Measurements from ENCODE around the gene CIAO2B.
A peak's percentile ranks its signal among the peaks of the same experiment; 100 is the strongest.
"Not testable (repeated sequence)": the region's sequence is repeated elsewhere in the genome, so short reads cannot be mapped to it uniquely, and the experiment has no call there.

CIAO2B gene

DNA sequence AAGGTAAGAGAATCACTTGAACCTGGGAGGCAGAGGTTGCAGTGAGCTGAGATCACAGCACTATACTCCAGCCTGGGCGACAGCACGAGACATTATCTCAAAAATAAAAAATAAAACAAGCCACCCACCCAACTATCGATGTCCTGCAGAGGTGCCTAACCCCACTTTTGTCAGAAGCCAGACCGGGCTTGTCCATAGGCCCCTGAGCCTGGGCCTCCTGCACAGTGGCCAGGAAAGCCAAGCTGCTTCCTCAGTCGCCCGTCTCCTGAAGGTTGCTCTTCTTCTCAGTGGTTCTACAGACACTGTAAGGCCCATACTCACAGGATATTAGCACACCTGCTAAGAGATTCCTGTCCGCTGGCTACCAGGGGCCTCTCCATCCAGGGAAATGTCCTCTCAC is 12.3 kb upstream of the CIAO2B start:
- H3K27ac ChIP-seq (ENCODE audit: low read depth, low read length), result no peak overlapping the region
- no peak overlapping the region for H3K9ac ChIP-seq (ENCODE audit: low read length)
- H3K4me1 ChIP-seq (ENCODE audit: insufficient read depth, low read length), result peaks cover 4% of the 10 kb centered on the region
- H3K27me3 ChIP-seq (ENCODE audit: control insufficient read depth in 1 of 2, insufficient read depth in 2 of 2, low read length in 2 of 2), result peaks cover 6 to 9% of the 10 kb centered on the region in 2 donors
- peaks cover 3% of the 10 kb centered on the region for H3K9me3 ChIP-seq (ENCODE audit: low read length)
- peaks cover 14% of the 10 kb centered on the region for H3K36me3 ChIP-seq (ENCODE audit: insufficient read depth, low read length)
- no peak overlapping the region for H3K4me3 ChIP-seq (ENCODE audit: low read depth in 1 of 2, low read length in 2 of 2)

DNA sequence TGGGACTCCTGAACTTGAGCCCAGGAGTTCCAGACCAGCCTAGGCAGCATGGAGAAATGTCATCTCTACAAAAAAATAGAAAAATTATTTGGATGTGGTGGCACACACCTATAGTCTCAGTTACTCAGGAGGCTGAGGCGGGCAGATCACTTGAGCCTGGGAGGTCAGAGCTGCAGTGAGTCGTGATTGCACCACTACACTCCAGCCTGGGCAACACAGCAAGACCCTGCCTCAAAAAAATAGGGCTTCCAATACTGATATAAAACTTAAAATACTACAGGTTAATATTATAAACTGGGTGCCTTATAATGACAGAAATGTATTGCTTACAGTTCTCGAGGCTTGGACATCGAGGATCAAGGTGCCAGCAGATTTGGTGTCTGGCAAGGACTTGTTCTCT is 11.7 kb upstream of the CIAO2B start:
- Histone ChIP-seq H3K4me3 (ENCODE audit: low read depth in 1 of 2, low read length in 2 of 2) (no peak overlapping the region), H3K9ac (ENCODE audit: low read length) (no peak overlapping the region), H3K4me1 (ENCODE audit: insufficient read depth, low read length) (peaks cover 4% of the 10 kb centered on the region), H3K27me3 (ENCODE audit: control insufficient read depth in 1 of 2, insufficient read depth in 2 of 2, low read length in 2 of 2) (peaks cover under 1 to 9% of the 10 kb centered on the region in 2 donors), H3K9me3 (ENCODE audit: low read length) (no peaks in the 10 kb centered on the region), H3K27ac (ENCODE audit: low read depth, low read length) (no peak overlapping the region), H3K36me3 (ENCODE audit: insufficient read depth, low read length) (peaks cover 20% of the 10 kb centered on the region)

DNA sequence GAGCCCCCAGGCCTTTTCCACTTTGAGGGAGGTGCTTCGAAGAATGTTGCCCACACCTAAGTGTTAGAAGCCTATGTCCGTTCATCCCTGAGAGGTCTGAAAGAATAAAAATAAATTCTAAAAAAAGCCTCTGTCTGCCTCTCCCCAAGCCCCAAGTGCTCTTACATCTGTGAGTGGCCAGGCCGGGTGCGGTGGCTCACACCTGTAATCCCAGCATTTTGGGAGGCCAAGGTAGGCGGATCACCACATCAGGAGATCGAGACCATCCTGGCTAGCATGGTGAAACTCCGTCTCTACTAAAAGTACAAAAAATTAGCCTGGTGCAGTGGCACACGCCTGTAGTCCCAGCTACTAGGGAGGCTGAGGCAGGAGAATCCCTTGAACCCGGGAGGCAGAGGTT is 10.8 kb upstream of the CIAO2B start:
- H3K27ac ChIP-seq (ENCODE audit: low read depth, low read length); H3K4me3 ChIP-seq (ENCODE audit: low read depth in 1 of 2, low read length in 2 of 2); H3K9me3 ChIP-seq (ENCODE audit: low read length); H3K27me3 ChIP-seq (ENCODE audit: control insufficient read depth in 1 of 2, insufficient read depth in 2 of 2, low read length in 2 of 2); H3K4me1 ChIP-seq (ENCODE audit: insufficient read depth, low read length); H3K9ac ChIP-seq (ENCODE audit: low read length): not testable (repeated sequence)
- H3K36me3 ChIP-seq (ENCODE audit: insufficient read depth, low read length), result peaks cover 29% of the 10 kb centered on the region

DNA sequence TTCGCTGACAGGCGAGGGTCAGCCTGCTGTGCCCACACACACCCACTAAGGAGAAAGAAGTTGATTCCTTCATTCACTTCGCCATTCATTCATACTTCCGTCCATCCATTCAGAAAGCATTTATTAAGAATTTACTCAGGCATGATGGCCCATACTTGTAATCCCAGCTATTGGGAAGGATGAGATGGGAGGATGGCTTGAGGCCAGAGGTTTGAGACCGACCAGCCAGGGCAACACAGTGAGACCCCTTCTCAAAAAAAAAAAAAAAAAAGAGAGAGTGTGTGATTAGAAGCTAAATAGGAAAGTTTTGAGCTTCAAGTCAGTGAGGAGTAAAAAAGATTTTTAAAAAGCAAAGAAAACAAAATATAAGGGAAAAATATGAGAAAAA is 9.8 kb upstream of the CIAO2B start:
- no peak overlapping the region for H3K9ac ChIP-seq (ENCODE audit: low read length)
- H3K4me3 ChIP-seq (ENCODE audit: low read depth in 1 of 2, low read length in 2 of 2), result no peak overlapping the region
- H3K36me3 ChIP-seq (ENCODE audit: insufficient read depth, low read length), result peaks cover 37% of the 10 kb centered on the region
- peaks cover 4% of the 10 kb centered on the region for H3K4me1 ChIP-seq (ENCODE audit: insufficient read depth, low read length)
- H3K27me3 ChIP-seq (ENCODE audit: control insufficient read depth in 1 of 2, insufficient read depth in 2 of 2, low read length in 2 of 2), result peaks cover 0 to 2% of the 10 kb centered on the region in 2 donors
- no peaks in the 10 kb centered on the region for H3K9me3 ChIP-seq (ENCODE audit: low read length)
- no peak overlapping the region for H3K27ac ChIP-seq (ENCODE audit: low read depth, low read length)

DNA sequence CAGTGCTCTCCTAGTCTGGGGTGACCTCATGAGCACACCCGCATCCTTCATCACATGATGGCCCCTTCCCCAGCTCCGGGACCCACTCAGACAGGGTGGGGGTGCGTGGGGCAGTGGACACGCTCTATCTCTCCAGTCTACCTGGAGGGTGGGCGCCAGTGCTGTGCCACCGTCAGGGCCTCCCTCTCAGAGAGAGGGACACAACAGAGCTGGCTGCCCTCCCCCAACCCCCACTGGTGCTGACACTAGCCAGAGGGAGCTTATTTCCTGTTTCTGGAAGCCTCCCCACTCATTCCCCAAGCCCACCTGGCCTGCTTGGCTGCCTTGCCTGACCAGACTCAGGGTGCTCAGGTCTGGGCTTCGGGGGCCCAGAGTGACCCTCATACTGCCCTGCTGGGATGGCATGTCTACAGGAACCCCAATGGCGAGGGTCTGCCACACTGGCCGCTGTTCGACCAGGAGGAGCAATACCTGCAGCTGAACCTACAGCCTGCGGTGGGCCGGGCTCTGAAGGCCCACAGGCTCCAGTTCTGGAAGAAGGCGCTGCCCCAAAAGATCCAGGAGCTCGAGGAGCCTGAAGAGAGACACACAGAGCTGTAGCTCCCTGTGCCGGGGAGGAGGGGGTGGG is 9.3 kb upstream of the CIAO2B start:
- no peak overlapping the region for H3K27ac ChIP-seq (ENCODE audit: low read depth, low read length)
- peaks cover 42% of the 10 kb centered on the region for H3K36me3 ChIP-seq (ENCODE audit: insufficient read depth, low read length)
- H3K4me3 ChIP-seq (ENCODE audit: low read depth in 1 of 2, low read length in 2 of 2), result no peak overlapping the region
- H3K9ac ChIP-seq (ENCODE audit: low read length), result no peak overlapping the region
- H3K27me3 ChIP-seq (ENCODE audit: control insufficient read depth in 1 of 2, insufficient read depth in 2 of 2, low read length in 2 of 2), result no peaks in the 10 kb centered on the region
- no peaks in the 10 kb centered on the region for H3K9me3 ChIP-seq (ENCODE audit: low read length)
- H3K4me1 ChIP-seq (ENCODE audit: insufficient read depth, low read length), result peaks cover 4% of the 10 kb centered on the region

DNA sequence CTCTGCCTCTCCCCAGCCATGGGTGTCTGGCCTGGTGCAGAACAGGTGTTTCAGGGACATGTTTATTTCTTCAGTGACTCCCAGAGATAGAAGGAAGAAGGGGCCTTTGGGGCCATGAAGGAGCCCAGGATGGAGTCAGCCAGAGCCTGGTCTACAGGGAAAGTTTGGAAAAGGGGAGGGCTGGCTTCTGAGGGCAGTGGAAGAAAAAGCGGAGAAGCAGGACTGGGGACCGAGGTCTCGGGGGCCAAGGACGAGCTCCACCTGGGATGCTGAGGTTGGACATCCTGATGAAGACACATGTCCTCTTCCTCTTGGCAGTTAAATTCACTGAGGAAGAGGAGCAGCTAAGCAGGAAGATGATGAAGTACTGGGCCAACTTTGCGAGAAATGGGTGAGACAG is 8.8 kb upstream of the CIAO2B start:
- Histone ChIP-seq H3K9ac (ENCODE audit: low read length) (no peak overlapping the region), H3K4me3 (ENCODE audit: low read depth in 1 of 2, low read length in 2 of 2) (no peak overlapping the region), H3K27me3 (ENCODE audit: control insufficient read depth in 1 of 2, insufficient read depth in 2 of 2, low read length in 2 of 2) (no peaks in the 10 kb centered on the region), H3K4me1 (ENCODE audit: insufficient read depth, low read length) (peaks cover 4% of the 10 kb centered on the region), H3K36me3 (ENCODE audit: insufficient read depth, low read length) (peaks cover 47% of the 10 kb centered on the region), H3K9me3 (ENCODE audit: low read length) (no peaks in the 10 kb centered on the region), H3K27ac (ENCODE audit: low read depth, low read length) (no peak overlapping the region)

DNA sequence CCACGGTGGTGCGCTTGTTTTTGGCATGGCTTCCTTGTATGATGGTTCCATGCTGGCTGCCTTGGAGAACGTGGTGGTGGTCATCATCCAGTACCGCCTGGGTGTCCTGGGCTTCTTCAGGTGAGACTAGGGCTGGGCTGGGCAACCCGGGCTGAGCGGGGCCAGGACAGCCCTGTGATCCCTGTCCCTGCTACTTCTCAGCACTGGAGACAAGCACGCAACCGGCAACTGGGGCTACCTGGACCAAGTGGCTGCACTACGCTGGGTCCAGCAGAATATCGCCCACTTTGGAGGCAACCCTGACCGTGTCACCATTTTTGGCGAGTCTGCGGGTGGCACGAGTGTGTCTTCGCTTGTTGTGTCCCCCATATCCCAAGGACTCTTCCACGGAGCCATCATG is 6.0 kb upstream of the CIAO2B start:
- no peak overlapping the region for H3K27ac ChIP-seq (ENCODE audit: low read depth, low read length)
- peaks cover 17% of the 10 kb centered on the region for H3K4me1 ChIP-seq (ENCODE audit: insufficient read depth, low read length)
- peaks cover 49% of the 10 kb centered on the region for H3K36me3 ChIP-seq (ENCODE audit: insufficient read depth, low read length)
- H3K27me3 ChIP-seq (ENCODE audit: control insufficient read depth in 1 of 2, insufficient read depth in 2 of 2, low read length in 2 of 2), result no peaks in the 10 kb centered on the region
- H3K4me3 ChIP-seq (ENCODE audit: low read depth in 1 of 2, low read length in 2 of 2), result no peak overlapping the region
- no peak overlapping the region for H3K9ac ChIP-seq (ENCODE audit: low read length)
- H3K9me3 ChIP-seq (ENCODE audit: low read length), result no peaks in the 10 kb centered on the region

DNA sequence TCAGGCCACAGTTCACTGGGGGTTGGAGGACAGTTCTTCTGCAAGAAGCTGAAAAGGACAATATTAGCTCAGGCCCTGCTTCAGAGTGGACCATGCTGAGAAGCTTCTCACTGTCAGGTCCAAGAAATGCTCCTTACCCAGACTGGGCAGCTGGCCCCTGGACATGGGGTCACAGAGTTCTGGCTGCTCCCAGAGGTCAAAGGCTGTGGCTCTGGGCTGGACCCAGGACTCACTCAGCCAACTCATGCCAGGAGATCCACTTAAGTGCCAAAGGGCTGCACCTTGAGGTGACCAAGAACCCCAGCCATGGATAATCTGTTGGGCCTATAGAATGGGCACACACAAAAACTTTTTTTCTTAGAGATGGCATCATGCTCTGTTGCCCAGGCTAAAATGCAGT is 5.2 kb upstream of the CIAO2B start:
- H3K4me1 ChIP-seq (ENCODE audit: insufficient read depth, low read length), result peaks cover 17% of the 10 kb centered on the region
- no peak overlapping the region for H3K9ac ChIP-seq (ENCODE audit: low read length)
- no peak overlapping the region for H3K27ac ChIP-seq (ENCODE audit: low read depth, low read length)
- H3K4me3 ChIP-seq (ENCODE audit: low read depth in 1 of 2, low read length in 2 of 2), result no peak overlapping the region
- no peaks in the 10 kb centered on the region for H3K9me3 ChIP-seq (ENCODE audit: low read length)
- H3K36me3 ChIP-seq (ENCODE audit: insufficient read depth, low read length), result peaks cover 49% of the 10 kb centered on the region
- H3K27me3 ChIP-seq (ENCODE audit: control insufficient read depth in 1 of 2, insufficient read depth in 2 of 2, low read length in 2 of 2), result no peaks in the 10 kb centered on the region

DNA sequence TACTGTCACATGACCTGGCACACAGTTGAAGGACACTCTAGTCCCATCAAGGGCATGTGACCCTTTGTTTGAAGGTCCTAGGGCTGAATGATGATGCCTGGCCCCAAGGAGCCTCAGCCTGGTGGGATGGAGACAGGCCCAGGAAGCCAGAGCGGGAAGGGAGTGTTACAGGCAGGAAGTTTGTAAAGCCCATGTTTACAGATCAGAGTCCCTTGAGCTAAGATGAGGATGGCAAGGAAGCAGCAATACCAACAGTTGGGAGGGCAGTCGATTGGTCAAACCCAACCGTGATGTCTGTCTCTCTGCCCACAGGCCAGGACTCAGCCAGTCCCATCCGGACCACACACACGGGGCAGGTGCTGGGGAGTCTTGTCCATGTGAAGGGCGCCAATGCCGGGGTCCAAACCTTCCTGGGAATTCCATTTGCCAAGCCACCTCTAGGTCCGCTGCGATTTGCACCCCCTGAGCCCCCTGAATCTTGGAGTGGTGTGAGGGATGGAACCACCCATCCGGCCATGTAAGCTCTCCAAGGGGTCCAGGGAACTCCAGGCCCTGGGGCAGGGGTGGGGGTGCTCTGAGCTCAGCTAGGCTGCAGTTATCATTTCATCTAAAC is 3.6 kb upstream of the CIAO2B start:
- Histone ChIP-seq H3K27ac (ENCODE audit: low read depth, low read length) (no peak overlapping the region), H3K4me1 (ENCODE audit: insufficient read depth, low read length) (peaks cover 28% of the 10 kb centered on the region), H3K4me3 (ENCODE audit: low read depth in 1 of 2, low read length in 2 of 2) (no peak overlapping the region), H3K9me3 (ENCODE audit: low read length) (no peaks in the 10 kb centered on the region), H3K9ac (ENCODE audit: low read length) (no peak overlapping the region), H3K36me3 (ENCODE audit: insufficient read depth, low read length) (peaks cover 48% of the 10 kb centered on the region), H3K27me3 (ENCODE audit: control insufficient read depth in 1 of 2, insufficient read depth in 2 of 2, low read length in 2 of 2) (no peaks in the 10 kb centered on the region)

DNA sequence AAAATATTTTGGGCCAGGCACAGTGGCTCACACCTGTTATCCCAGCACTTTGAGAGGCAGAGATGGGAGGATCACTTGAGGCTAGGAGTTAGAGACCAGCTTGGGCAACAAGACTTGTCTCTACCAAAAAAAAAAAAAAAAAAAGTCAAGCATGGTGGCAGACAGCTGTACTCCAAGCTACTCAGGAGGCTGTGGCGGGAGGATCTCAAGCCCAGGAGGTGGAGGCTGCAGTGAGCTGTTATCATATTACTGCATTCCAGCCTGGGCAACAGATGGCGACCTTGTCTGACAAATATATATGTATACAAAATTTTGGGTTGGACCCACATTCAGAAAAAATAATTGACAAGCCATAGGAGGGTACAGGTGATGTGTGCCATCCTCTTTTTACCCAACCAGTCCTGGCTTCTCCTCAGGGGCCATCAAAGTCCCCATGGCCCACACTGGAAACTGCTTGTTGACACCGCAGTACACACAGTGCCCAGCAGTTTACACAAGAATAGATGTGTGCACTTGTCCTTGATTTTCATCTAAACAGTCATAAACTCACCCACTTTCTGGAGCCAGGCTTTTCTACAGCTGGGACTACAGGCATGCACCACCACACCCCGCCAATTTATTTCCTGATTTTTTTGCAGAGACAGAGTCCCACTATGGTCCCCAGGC is 2.8 kb upstream of the CIAO2B start:
- H3K9ac ChIP-seq (ENCODE audit: low read length), result no peak overlapping the region

DNA sequence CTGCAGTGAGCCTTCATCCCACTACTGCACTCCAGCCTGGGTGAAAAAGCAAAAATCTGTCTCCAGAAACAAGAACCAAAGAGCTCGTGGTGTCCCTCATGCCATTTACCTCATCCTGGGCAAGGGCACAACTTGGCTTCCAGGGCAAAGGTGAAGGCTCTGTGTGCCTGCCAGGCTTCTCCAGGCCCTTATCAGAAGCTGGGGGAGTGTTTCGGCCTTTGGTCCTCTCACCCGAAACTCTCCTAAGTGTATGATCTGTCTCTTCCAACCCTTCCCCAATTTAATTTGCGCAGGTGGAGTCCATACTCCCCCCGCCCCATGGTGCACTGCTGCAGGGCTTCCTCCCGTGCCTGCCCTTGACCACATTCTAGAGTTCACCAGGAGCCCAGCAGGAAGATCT is 2.3 kb upstream of the CIAO2B start:
- Histone ChIP-seq H3K36me3 (ENCODE audit: insufficient read depth, low read length) (peaks cover 34% of the 10 kb centered on the region), H3K4me1 (ENCODE audit: insufficient read depth, low read length) (peaks cover 34% of the 10 kb centered on the region), H3K9ac (ENCODE audit: low read length) (no peak overlapping the region)

More for the DNA sequence above, 2.8 kb upstream of the CIAO2B start:
- H3K27ac ChIP-seq (ENCODE audit: low read depth, low read length), result no peak overlapping the region
- H3K27me3 ChIP-seq (ENCODE audit: control insufficient read depth in 1 of 2, insufficient read depth in 2 of 2, low read length in 2 of 2), result no peaks in the 10 kb centered on the region
- peaks cover 34% of the 10 kb centered on the region for H3K4me1 ChIP-seq (ENCODE audit: insufficient read depth, low read length)
- H3K36me3 ChIP-seq (ENCODE audit: insufficient read depth, low read length), result peaks cover 40% of the 10 kb centered on the region
- no peaks in the 10 kb centered on the region for H3K9me3 ChIP-seq (ENCODE audit: low read length)
- H3K4me3 ChIP-seq (ENCODE audit: low read depth in 1 of 2, low read length in 2 of 2), result no peak overlapping the region

More for the DNA sequence above, 2.3 kb upstream of the CIAO2B start:
- H3K4me3 ChIP-seq (ENCODE audit: low read depth in 1 of 2, low read length in 2 of 2), result peak overlapping the region; percentile 53 to 99
- H3K27me3 ChIP-seq (ENCODE audit: control insufficient read depth in 1 of 2, insufficient read depth in 2 of 2, low read length in 2 of 2), result no peaks in the 10 kb centered on the region
- no peak overlapping the region for H3K27ac ChIP-seq (ENCODE audit: low read depth, low read length)
- H3K9me3 ChIP-seq (ENCODE audit: low read length), result no peaks in the 10 kb centered on the region

All from muscle layer of colon (tissue), 2 donors.